ENCODE results near the gene TMEM132E.

Gene TMEM132E

DNA sequence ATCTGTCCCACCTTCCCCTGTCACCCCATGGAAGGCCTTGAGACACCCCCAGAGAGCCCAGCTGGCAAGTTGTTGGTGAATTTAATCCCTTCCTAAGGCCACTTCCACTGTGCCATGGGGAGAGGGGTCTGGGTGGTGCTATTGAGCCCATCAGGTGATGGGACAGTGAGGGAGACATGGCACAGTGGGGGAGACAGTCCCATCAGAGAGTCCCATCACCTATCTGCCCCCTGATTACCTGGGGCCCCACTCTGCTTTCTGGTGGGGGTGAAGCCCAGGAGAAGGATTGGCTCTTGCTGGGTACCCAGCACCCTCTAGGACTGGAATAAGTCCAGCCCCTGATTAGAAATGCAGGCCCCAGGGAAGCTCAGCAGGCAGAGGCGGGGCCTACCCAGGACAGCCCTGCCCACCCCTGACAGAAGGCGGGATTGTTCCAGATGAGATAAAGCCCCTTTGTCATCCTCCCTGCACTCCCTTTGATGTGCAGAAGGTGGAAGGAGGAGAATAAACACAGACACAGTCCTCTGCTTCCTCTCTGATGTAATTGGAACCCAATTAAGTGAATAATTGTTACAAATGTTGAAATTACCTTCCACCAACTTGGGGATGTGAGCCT is 18.9 kb downstream of the TMEM132E start:
- Histone ChIP-seq H3K79me2 (ENCODE audit: insufficient read depth, low read length) (no peaks in the 10 kb centered on the region), H3K4me3 (ENCODE audit: low read depth, low read length, poor library complexity, severe bottlenecking) (no peak overlapping the region), H3F3A (ENCODE audit: insufficient read depth, low read length) (no peaks in the 10 kb centered on the region), H3K4me2 (ENCODE audit: low read length) (no peak overlapping the region), H4K20me1 (ENCODE audit: insufficient read depth, low read length) (no peaks in the 10 kb centered on the region), H3K9ac (ENCODE audit: low read length) (no peak overlapping the region), H3K4me1 (ENCODE audit: insufficient read depth, low read length, severe bottlenecking) (no peaks in the 10 kb centered on the region), H3K27ac (ENCODE audit: low read depth, low read length, poor library complexity, severe bottlenecking) (no peak overlapping the region), H3K36me3 (ENCODE audit: insufficient read depth, low read length) (no peaks in the 10 kb centered on the region), H3K9me2 (ENCODE audit: low read depth, low read length) (no peaks in the 10 kb centered on the region), H3K27me3 (ENCODE audit: insufficient read depth, low read length) (no peaks in the 10 kb centered on the region), H2AFZ (ENCODE audit: low read length) (no peak overlapping the region), H3K9me3 (ENCODE audit: low read length) (no peaks in the 10 kb centered on the region)
- TF ChIP-seq, protein P1, sequence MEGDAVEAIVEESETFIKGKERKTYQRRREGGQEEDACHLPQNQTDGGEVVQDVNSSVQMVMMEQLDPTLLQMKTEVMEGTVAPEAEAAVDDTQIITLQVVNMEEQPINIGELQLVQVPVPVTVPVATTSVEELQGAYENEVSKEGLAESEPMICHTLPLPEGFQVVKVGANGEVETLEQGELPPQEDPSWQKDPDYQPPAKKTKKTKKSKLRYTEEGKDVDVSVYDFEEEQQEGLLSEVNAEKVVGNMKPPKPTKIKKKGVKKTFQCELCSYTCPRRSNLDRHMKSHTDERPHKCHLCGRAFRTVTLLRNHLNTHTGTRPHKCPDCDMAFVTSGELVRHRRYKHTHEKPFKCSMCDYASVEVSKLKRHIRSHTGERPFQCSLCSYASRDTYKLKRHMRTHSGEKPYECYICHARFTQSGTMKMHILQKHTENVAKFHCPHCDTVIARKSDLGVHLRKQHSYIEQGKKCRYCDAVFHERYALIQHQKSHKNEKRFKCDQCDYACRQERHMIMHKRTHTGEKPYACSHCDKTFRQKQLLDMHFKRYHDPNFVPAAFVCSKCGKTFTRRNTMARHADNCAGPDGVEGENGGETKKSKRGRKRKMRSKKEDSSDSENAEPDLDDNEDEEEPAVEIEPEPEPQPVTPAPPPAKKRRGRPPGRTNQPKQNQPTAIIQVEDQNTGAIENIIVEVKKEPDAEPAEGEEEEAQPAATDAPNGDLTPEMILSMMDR (IDR thresholded peaks at IDR 0.05; ENCODE audit: low read length): no peak
- TF ChIP-seq EZH2 (IDR thresholded peaks at IDR 0.05; ENCODE audit: borderline replicate concordance, low read length): no peak

DNA sequence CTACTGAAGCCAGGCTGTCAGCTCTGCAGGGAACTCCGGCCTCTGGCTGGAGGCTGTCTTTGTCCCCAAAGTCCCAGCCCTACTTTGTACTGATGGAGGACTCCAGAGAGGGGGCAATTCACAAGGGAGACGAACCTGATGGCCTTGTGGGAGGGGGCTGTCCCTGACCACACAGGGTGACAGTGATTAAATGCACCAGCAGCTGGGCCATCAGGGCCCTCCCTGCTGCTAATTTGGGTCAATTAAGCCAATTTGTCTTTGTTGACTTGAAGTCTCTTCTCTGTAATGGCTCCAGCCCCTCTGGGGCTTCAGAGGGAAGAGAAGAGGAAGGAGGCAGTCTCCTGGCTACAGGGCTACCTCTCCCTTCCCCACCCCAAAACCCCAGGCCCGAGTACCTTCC is 22.0 kb downstream of the TMEM132E start:
- Histone ChIP-seq H3K9me2 (ENCODE audit: low read depth, low read length) (no peaks in the 10 kb centered on the region), H3F3A (ENCODE audit: insufficient read depth, low read length) (no peaks in the 10 kb centered on the region), H3K79me2 (ENCODE audit: insufficient read depth, low read length) (no peaks in the 10 kb centered on the region), H3K4me3 (ENCODE audit: low read depth, low read length, poor library complexity, severe bottlenecking) (no peak overlapping the region), H3K9me3 (ENCODE audit: low read length) (no peaks in the 10 kb centered on the region), H3K9ac (ENCODE audit: low read length) (no peak overlapping the region), H3K36me3 (ENCODE audit: insufficient read depth, low read length) (no peaks in the 10 kb centered on the region), H3K4me2 (ENCODE audit: low read length) (no peak overlapping the region), H3K4me1 (ENCODE audit: insufficient read depth, low read length, severe bottlenecking) (no peaks in the 10 kb centered on the region), H2AFZ (ENCODE audit: low read length) (no peak overlapping the region), H3K27ac (ENCODE audit: low read depth, low read length, poor library complexity, severe bottlenecking) (no peak overlapping the region), H3K27me3 (ENCODE audit: insufficient read depth, low read length) (no peaks in the 10 kb centered on the region), H4K20me1 (ENCODE audit: insufficient read depth, low read length) (no peaks in the 10 kb centered on the region)
- TF ChIP-seq EZH2 (IDR thresholded peaks at IDR 0.05; ENCODE audit: borderline replicate concordance, low read length): no peak
- TF ChIP-seq, protein P1 (IDR thresholded peaks at IDR 0.05; ENCODE audit: low read length): no peak

DNA sequence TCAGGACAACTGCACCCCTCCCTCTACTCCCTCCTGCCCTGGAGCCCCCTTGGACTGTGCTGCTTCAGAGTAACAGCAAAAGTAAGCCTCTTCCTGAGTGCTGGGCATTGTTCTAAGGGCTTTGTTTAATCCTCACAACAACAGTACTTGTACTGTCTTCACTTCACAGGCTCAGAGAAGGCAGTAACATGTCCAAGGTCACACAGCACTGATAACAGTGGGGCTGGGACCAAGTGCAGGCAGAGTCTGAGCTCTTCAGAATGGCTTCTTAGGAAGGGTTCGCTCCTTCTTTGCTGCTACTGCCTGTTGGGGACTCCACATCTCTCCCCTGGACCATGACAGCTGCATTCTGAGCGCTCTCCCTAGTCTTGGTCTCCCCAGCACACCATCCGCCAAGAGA is 24.6 kb downstream of the TMEM132E start:
- Histone ChIP-seq H3K9me3 (ENCODE audit: low read length) (no peaks in the 10 kb centered on the region), H4K20me1 (ENCODE audit: insufficient read depth, low read length) (no peaks in the 10 kb centered on the region), H3F3A (ENCODE audit: insufficient read depth, low read length) (no peaks in the 10 kb centered on the region), H3K4me1 (ENCODE audit: insufficient read depth, low read length, severe bottlenecking) (no peaks in the 10 kb centered on the region), H3K27me3 (ENCODE audit: insufficient read depth, low read length) (no peaks in the 10 kb centered on the region), H3K4me2 (ENCODE audit: low read length) (no peak overlapping the region), H3K4me3 (ENCODE audit: low read depth, low read length, poor library complexity, severe bottlenecking) (no peak overlapping the region), H3K79me2 (ENCODE audit: insufficient read depth, low read length) (no peaks in the 10 kb centered on the region), H3K9me2 (ENCODE audit: low read depth, low read length) (no peaks in the 10 kb centered on the region), H3K36me3 (ENCODE audit: insufficient read depth, low read length) (no peaks in the 10 kb centered on the region), H2AFZ (ENCODE audit: low read length) (no peak overlapping the region), H3K27ac (ENCODE audit: low read depth, low read length, poor library complexity, severe bottlenecking) (no peak overlapping the region), H3K9ac (ENCODE audit: low read length) (no peak overlapping the region)
- TF ChIP-seq, protein P1 (IDR thresholded peaks at IDR 0.05; ENCODE audit: low read length): no peak
- TF ChIP-seq EZH2 (IDR thresholded peaks at IDR 0.05; ENCODE audit: borderline replicate concordance, low read length): no peak
